Duodenal mucosa (tissue), 2 donors: ENCODE data around the gene IL20RB.
A peak's percentile ranks its signal among the peaks of the same experiment; 100 is the strongest.
"Not testable (repeated sequence)": the region's sequence is repeated elsewhere in the genome, so short reads cannot be mapped to it uniquely, and the experiment has no call there.

Source experiments
- H3K27ac ChIP-seq: one replicate; pipeline ENCODE4 v1.7.0; 2013; ENCODE audit warnings: low read depth, low read length
- H3K27me3 ChIP-seq, 2 donors: one replicate each; pipeline ENCODE4 v1.7.0; 2013; ENCODE audit warnings: low read length in 2 of 2, control low read depth in 1 of 2; ENCODE audit not compliant: insufficient read depth in 2 of 2, control insufficient read depth in 1 of 2
- H3K36me3 ChIP-seq, 2 donors: one replicate each; pipeline ENCODE4 v1.7.0; 2013; ENCODE audit warnings: low read length in 2 of 2, control low read depth in 1 of 2; ENCODE audit not compliant: insufficient read depth in 2 of 2, control insufficient read depth in 1 of 2
- H3K4me1 ChIP-seq, 2 donors: one replicate each; pipeline ENCODE4 v1.7.0; 2013; ENCODE audit warnings: low read length in 2 of 2, control low read depth in 1 of 2; ENCODE audit not compliant: insufficient read depth in 2 of 2, control insufficient read depth in 1 of 2
- H3K4me3 ChIP-seq, 2 donors: one replicate each; pipeline ENCODE4 v1.7.0; 2013; ENCODE audit warnings: low read length in 2 of 2, low read depth in 1 of 2
- H3K9ac ChIP-seq, 2 donors: one replicate each; pipeline ENCODE4 v1.7.0; 2013; ENCODE audit warnings: low read length in 2 of 2, low read depth in 1 of 2
- H3K9me3 ChIP-seq, 2 donors: one replicate each; pipeline ENCODE4 v1.7.0; 2013; ENCODE audit warnings: low read length in 2 of 2, control low read depth in 1 of 2; ENCODE audit not compliant: control insufficient read depth in 1 of 2

Gene IL20RB

GRCh38 chr3:137017316-137017715 is 59.5 kb downstream of the IL20RB start:
- H3K27ac ChIP-seq, H3K4me3 ChIP-seq, H3K27me3 ChIP-seq, H3K36me3 ChIP-seq, H3K9me3 ChIP-seq, H3K4me1 ChIP-seq, H3K9ac ChIP-seq: not testable (repeated sequence)

- Histone ChIP-seq H3K4me1 (no peaks in the 10 kb centered on the region), H3K9me3 (no peaks in the 10 kb centered on the region), H3K4me3 (no peak overlapping the region), H3K27ac (no peak overlapping the region), H3K36me3 (no peaks in the 10 kb centered on the region), H3K27me3 (no peaks in the 10 kb centered on the region), H3K9ac (no peak overlapping the region)
Observed at GRCh38 chr3:137020315-137020714, 62.5 kb downstream of the IL20RB start.

- Histone ChIP-seq H3K4me3 (no peak overlapping the region), H3K4me1 (no peaks in the 10 kb centered on the region), H3K9me3 (no peaks in the 10 kb centered on the region), H3K27ac (no peak overlapping the region), H3K27me3 (no peaks in the 10 kb centered on the region), H3K36me3 (no peaks in the 10 kb centered on the region), H3K9ac (no peak overlapping the region)
Observed at GRCh38 chr3:137020888-137021287, 63.1 kb downstream of the IL20RB start.

GRCh38 chr3:137024348-137024747 is 66.6 kb downstream of the IL20RB start:
- no peaks in the 10 kb centered on the region for H3K27me3 ChIP-seq
- no peak overlapping the region for H3K27ac ChIP-seq
- no peaks in the 10 kb centered on the region for H3K9me3 ChIP-seq
- no peaks in the 10 kb centered on the region for H3K4me1 ChIP-seq
- no peak overlapping the region for H3K9ac ChIP-seq
- no peaks in the 10 kb centered on the region for H3K36me3 ChIP-seq
- no peak overlapping the region for H3K4me3 ChIP-seq

- Histone ChIP-seq H3K9me3 (no peaks in the 10 kb centered on the region), H3K4me1 (no peaks in the 10 kb centered on the region), H3K27ac (no peak overlapping the region), H3K9ac (no peak overlapping the region), H3K27me3 (no peaks in the 10 kb centered on the region), H3K4me3 (no peak overlapping the region), H3K36me3 (no peaks in the 10 kb centered on the region)
Observed at GRCh38 chr3:137026701-137027100, 68.9 kb downstream of the IL20RB start.

GRCh38 chr3:137032465-137033120 is 74.8 kb downstream of the IL20RB start:
- Histone ChIP-seq H3K4me3 (peak overlapping the region; percentile 33 to 63), H3K36me3 (no peaks in the 10 kb centered on the region), H3K27ac (no peak overlapping the region), H3K27me3 (peaks cover 0 to 4% of the 10 kb centered on the region in 2 donors), H3K4me1 (peaks cover 0 to 8% of the 10 kb centered on the region in 2 donors), H3K9me3 (no peaks in the 10 kb centered on the region), H3K9ac (no peak overlapping the region)

- Histone ChIP-seq H3K9me3 (no peaks in the 10 kb centered on the region), H3K36me3 (no peaks in the 10 kb centered on the region), H3K9ac (no peak overlapping the region)
Observed at GRCh38 chr3:137035631-137036030, 77.8 kb downstream of the IL20RB start.

GRCh38 chr3:137039570-137039969 is 81.8 kb downstream of the IL20RB start:
- Histone ChIP-seq H3K4me1 (no peaks in the 10 kb centered on the region), H3K9me3 (no peaks in the 10 kb centered on the region), H3K9ac (no peak overlapping the region), H3K27me3 (peaks cover 0 to 4% of the 10 kb centered on the region in 2 donors), H3K4me3 (no peak overlapping the region), H3K27ac (no peak overlapping the region), H3K36me3 (no peaks in the 10 kb centered on the region)

More at GRCh38 chr3:137035631-137036030, 77.8 kb downstream of the IL20RB start:
- Histone ChIP-seq H3K27ac (no peak overlapping the region), H3K4me3 (no peak overlapping the region), H3K4me1 (peaks cover 0 to 8% of the 10 kb centered on the region in 2 donors), H3K27me3 (peaks cover 0 to 4% of the 10 kb centered on the region in 2 donors)

- H3K36me3 ChIP-seq = no peaks in the 10 kb centered on the region
- no peaks in the 10 kb centered on the region for H3K27me3 ChIP-seq
- H3K27ac ChIP-seq = no peak overlapping the region
- no peak overlapping the region for H3K9ac ChIP-seq
- H3K4me1 ChIP-seq = no peaks in the 10 kb centered on the region
- H3K9me3 ChIP-seq = no peaks in the 10 kb centered on the region
- H3K4me3 ChIP-seq = no peak overlapping the region
Observed at GRCh38 chr3:137041251-137041650, 83.5 kb downstream of the IL20RB start.

- H3K4me3 ChIP-seq = no peak overlapping the region
- H3K9me3 ChIP-seq = no peaks in the 10 kb centered on the region
- no peaks in the 10 kb centered on the region for H3K36me3 ChIP-seq
- H3K27ac ChIP-seq = no peak overlapping the region
- no peak overlapping the region for H3K9ac ChIP-seq
- no peaks in the 10 kb centered on the region for H3K4me1 ChIP-seq
- H3K27me3 ChIP-seq = no peaks in the 10 kb centered on the region
Observed at GRCh38 chr3:137041686-137042085, 83.9 kb downstream of the IL20RB start.
